ENCODE measurements around the gene PARD3. TPM values are rescaled to one million over a fixed set of nuclear protein-coding genes. Genes with fewer than 3 reads are reported as not detected.
A peak's percentile ranks its signal among the peaks of the same experiment; 100 is the strongest.

The PARD3 gene
- polyA plus RNA-seq, 2 of the 4 experiments (the other 2 are of a cell fraction), result 110 to 200 TPM

- 0% methylated on average over 7 of the region's 77 CpGs for WGBS (ENCODE audit: missing lambda C conversion rate)
- Histone ChIP-seq H3K9me3 (no peaks in the 10 kb centered on the region), H3K4me3 (peak overlapping the region; percentile 98), H3K27ac (peak overlapping the region; percentile 96 to 100), H3K4me1 (peaks cover 45% of the 10 kb centered on the region), H3K4me2 (peak overlapping the region; percentile 83)
- ATAC-seq (peak; percentile 61 to 65), FAIRE-seq (no peak), DNase-seq (ENCODE audit: low read depth in 1 of 2, low spot score in 1 of 2) (peak; percentile 43 to 59)
- POLR2A ChIA-PET, result no interaction called here
- CTCF ChIA-PET, result interaction anchor here (0.6 to 1.6 kb wide), 6 partner anchors 11 to 139 kb away, joined by 3 to 6 read pairs (median 4); no protein-coding TSS in a partner anchor
- TF ChIP-seq PHF8 (IDR thresholded peaks at IDR 0.05; ENCODE audit: borderline replicate concordance, low read depth) (peak; percentile 51; the same call in 1 of the 2 replicates), POLR2AphosphoS2 (conservative IDR thresholded peaks at IDR 0.05; ENCODE audit: low read length) (no peak), SMC3 (IDR thresholded peaks at IDR 0.05) (peak; percentile 27; the same call in 1 of the 3 replicates), CTCF (IDR thresholded peaks at IDR 0.05) (peak; percentile 38)
These were observed 728 bp downstream of the PARD3 start for GRCh38 chr10:34814223-34814912.

- H3K27ac ChIP-seq, result peak overlapping the region; percentile 96 to 100
- DNase-seq (ENCODE audit: low read depth in 1 of 2, low spot score in 1 of 2) (peak; percentile 29 to 51), ATAC-seq (peak; percentile 3 to 29; a peak in 3 of 6 replicates), FAIRE-seq (no peak)
- WGBS (ENCODE audit: missing lambda C conversion rate), result 17% methylated on average over 19 of the region's 19 CpGs
- TF ChIP-seq RCOR1 (IDR thresholded peaks at IDR 0.05; ENCODE audit: low read depth, low read length) (no peak), MAX (IDR thresholded peaks at IDR 0.05) (0 out of 2 replicates have a peak, but pooled peaks have one; percentile 28)
- H3K4me1 ChIP-seq, result peaks cover 51% of the 10 kb centered on the region
- POLR2A ChIA-PET, result no interaction called here
- H3K4me2 ChIP-seq, result peak overlapping the region; percentile 83
- CTCF ChIA-PET, result interaction anchor here (0.6 to 1.6 kb wide), 7 partner anchors 10 to 139 kb away, joined by 3 to 6 read pairs (median 3); no protein-coding TSS in a partner anchor
- H3K4me3 ChIP-seq, result peak overlapping the region; percentile 98
- H3K9me3 ChIP-seq, result no peaks in the 10 kb centered on the region
These were observed 1.4 kb downstream of the PARD3 start for GRCh38 chr10:34813626-34814222.

GRCh38 chr10:34812771-34813170 lies 2.3 kb downstream of the PARD3 start:
- CTCF ChIA-PET, result interaction anchor here (1.0 to 1.8 kb wide), 5 partner anchors 9 to 91 kb away, joined by 3 to 6 read pairs (median 3); no protein-coding TSS in a partner anchor
- no peak for FAIRE-seq
- TF ChIP-seq HES2 (IDR thresholded peaks at IDR 0.05) (no peak), MAFK (IDR thresholded peaks at IDR 0.05; ENCODE audit: partially characterized antibody) (no peak), POLR2A (IDR thresholded peaks at IDR 0.05; ENCODE audit: low read length) (no peak), MYC (IDR thresholded peaks at IDR 0.05; ENCODE audit: borderline replicate concordance, low read length) (no peak), TP53 (CRISPR knock-in tag; IDR thresholded peaks at IDR 0.05) (no peak)
- 86% methylated on average over 5 of the region's 5 CpGs for WGBS (ENCODE audit: missing lambda C conversion rate)
- POLR2A ChIA-PET, result interaction anchor here (0.6 kb wide), 1 partner anchor 212 kb away, joined by 3 read pairs; no protein-coding TSS in a partner anchor
- Histone ChIP-seq H3K9me3 (no peaks in the 10 kb centered on the region), H3K4me3 (no peak overlapping the region), H3K4me1 (peaks cover 53% of the 10 kb centered on the region), H3K27ac (no peak overlapping the region), H3K4me2 (peak overlapping the region; percentile 83)
- no peak for DNase-seq (ENCODE audit: low read depth in 1 of 2, low spot score in 1 of 2)
- no peak for ATAC-seq

GRCh38 chr10:34811968-34812514 lies 3.1 kb downstream of the PARD3 start:
- ChIA-PET CTCF (interaction anchor here (1.0 to 1.8 kb wide), 3 partner anchors 12 to 128 kb away, joined by 3 to 5 read pairs (median 4); no protein-coding TSS in a partner anchor), POLR2A (no interaction called here)
- ATAC-seq (no peak), FAIRE-seq (no peak), DNase-seq (ENCODE audit: low read depth in 1 of 2, low spot score in 1 of 2) (no peak)
- no peak overlapping the region for H3K27ac ChIP-seq
- H3K4me1 ChIP-seq, result peaks cover 53% of the 10 kb centered on the region
- H3K4me2 ChIP-seq, result peak overlapping the region; percentile 83; the same call in 1 of the 3 replicates
- H3K9me3 ChIP-seq, result no peaks in the 10 kb centered on the region
- H3K4me3 ChIP-seq, result no peak overlapping the region
- WGBS (ENCODE audit: missing lambda C conversion rate), result 97% methylated on average over 1 of the region's 1 CpG
- TF ChIP-seq TP53 (CRISPR knock-in tag; IDR thresholded peaks at IDR 0.05) (no peak), CTCF (IDR thresholded peaks at IDR 0.05) (no peak), CEBPB (IDR thresholded peaks at IDR 0.05) (no peak), PBX3 (IDR thresholded peaks at IDR 0.05) (no peak), TFCP2L1 (CRISPR knock-in tag; IDR thresholded peaks at IDR 0.05) (no peak), RCOR1 (IDR thresholded peaks at IDR 0.05; ENCODE audit: low read depth, low read length) (no peak), ESRRA (IDR thresholded peaks at IDR 0.05; ENCODE audit: borderline replicate concordance, low read length) (no peak), HEYL (CRISPR knock-in tag; IDR thresholded peaks at IDR 0.05) (no peak), HMGXB4 (CRISPR knock-in tag; IDR thresholded peaks at IDR 0.05; ENCODE audit: borderline replicate concordance) (no peak), RFX5 (IDR thresholded peaks at IDR 0.05) (no peak), MAZ (IDR thresholded peaks at IDR 0.05; ENCODE audit: borderline replicate concordance, low read depth, low read length) (no peak), POLR2A (IDR thresholded peaks at IDR 0.05; ENCODE audit: low read length) (no peak)

Measured in A549 (cell line).